IMR-90 (cell line): ENCODE results near the gene TEX35. TPM values are rescaled to one million over a fixed set of nuclear protein-coding genes. Genes with fewer than 3 reads are reported as not detected.
A peak's percentile ranks its signal among the peaks of the same experiment; 100 is the strongest.

ENCODE experiments used
- ATAC-seq: fragments of 200-7000 bp; cut with Tn5 transposase; 2 replicates; pipeline ENCODE4 v1.9.1; 2020; ENCODE audit warnings: low read depth, mild to moderate bottlenecking, moderate library complexity
- BruUV-seq: library from RNA; stranded (reverse); fragments of 400-500 nt; replicated peaks from 2 replicates; lab custom pipeline; 2021; lab: Mats Ljungman, UMichigan
- CTCF ChIA-PET: fragments of 300-600 bp; formaldehyde crosslinking; extraction: SDS; loops from one replicate; lab custom pipeline; 2021; ENCODE audit warnings: antibody characterized with exemption; lab: Yijun Ruan, JAX
- POLR2A ChIA-PET: fragments of 300-600 bp; sonication (Branson Sonifier 250); formaldehyde crosslinking; loops from one replicate; lab custom pipeline; 2022; ENCODE audit warnings: antibody characterized with exemption; ENCODE audit not compliant: unreplicated experiment; lab: Charles Lee
- DNase-seq: peaks from one replicate; pipeline ENCODE4 v3.0.0; 2013
- H2AFZ ChIP-seq: replicated peaks from 2 replicates; pipeline ENCODE3; 2013; ENCODE audit warnings: low read length, mild to moderate bottlenecking; ENCODE audit not compliant: poor library complexity
- H2AK5ac ChIP-seq: 2 replicates; pipeline ENCODE4 v1.6.1; 2013; ENCODE audit warnings: low read depth, low read length, inconsistent platforms
- H2AK9ac ChIP-seq: replicated peaks from 2 replicates; pipeline ENCODE3; 2013; ENCODE audit warnings: mild to moderate bottlenecking, low read depth, low read length, moderate library complexity; ENCODE audit not compliant: poor library complexity
- H2BK120ac ChIP-seq: 2 replicates; pipeline ENCODE4 v1.6.1; 2013; ENCODE audit warnings: low read depth, low read length, inconsistent platforms
- H2BK15ac ChIP-seq: 3 replicates; pipeline ENCODE4 v1.6.1; 2013; ENCODE audit warnings: low read depth, low read length, inconsistent platforms
- H2BK20ac ChIP-seq: 2 replicates; pipeline ENCODE4 v1.6.1; 2013; ENCODE audit warnings: low read depth, mild to moderate bottlenecking, inconsistent platforms, low read length, moderate library complexity
- H2BK5ac ChIP-seq: 2 replicates; pipeline ENCODE4 v1.6.1; 2013; ENCODE audit warnings: mild to moderate bottlenecking, low read depth, low read length, inconsistent platforms; ENCODE audit not compliant: poor library complexity, severe bottlenecking
- H3K14ac ChIP-seq: replicated peaks from 2 replicates; pipeline ENCODE4 v1.6.1; 2013; ENCODE audit warnings: low read depth, low read length, inconsistent platforms
- H3K18ac ChIP-seq: 2 replicates; pipeline ENCODE4 v1.6.1; 2013; ENCODE audit warnings: low read depth, low read length, control low read depth
- H3K23ac ChIP-seq: 2 replicates; pipeline ENCODE4 v1.6.1; 2013; ENCODE audit warnings: low read depth, low read length, inconsistent platforms
- H3K27ac ChIP-seq: 2 replicates; pipeline ENCODE4 v1.5.1; 2013; ENCODE audit warnings: mild to moderate bottlenecking, control low read depth, low read length; ENCODE audit not compliant: insufficient read depth
- H3K27me3 ChIP-seq: 2 replicates; pipeline ENCODE4 v1.6.1; 2013; ENCODE audit warnings: low read length; ENCODE audit not compliant: control insufficient read depth, insufficient read depth
- H3K36me3 ChIP-seq: 2 replicates; pipeline ENCODE4 v1.6.1; 2013; ENCODE audit warnings: low read length, mixed read lengths; ENCODE audit not compliant: control insufficient read depth, insufficient read depth
- H3K4ac ChIP-seq: 2 replicates; pipeline ENCODE4 v1.6.1; 2013; ENCODE audit warnings: low read depth, low read length, inconsistent platforms
- H3K4me1 ChIP-seq: 2 replicates; pipeline ENCODE4 v1.6.1; 2013; ENCODE audit warnings: low read length, mixed read lengths; ENCODE audit not compliant: control insufficient read depth, insufficient read depth
- H3K4me2 ChIP-seq: 2 replicates; pipeline ENCODE4 v1.6.1; 2013; ENCODE audit warnings: low read depth, mild to moderate bottlenecking, control low read depth, low read length, moderate library complexity
- H3K4me3 ChIP-seq: 2 replicates; pipeline ENCODE4 v1.5.1; 2013; ENCODE audit warnings: low read depth, mild to moderate bottlenecking, control low read depth, low read length, moderate library complexity; ENCODE audit not compliant: insufficient read depth
- H3K56ac ChIP-seq: 2 replicates; pipeline ENCODE4 v1.6.1; 2013; ENCODE audit warnings: low read length, inconsistent platforms; ENCODE audit not compliant: insufficient read depth; ENCODE audit errors: extremely low read depth
- H3K79me1 ChIP-seq, 2 experiments: 2 replicates each; pipeline ENCODE4 v1.6.1; 2013; ENCODE audit warnings: low read length in 2 of 2, inconsistent platforms in 1 of 2, low read depth in 1 of 2
- H3K9ac ChIP-seq: 2 replicates; pipeline ENCODE4 v1.6.1; 2013; ENCODE audit warnings: low read depth, low read length, control low read depth
- H3K9me1 ChIP-seq: 2 replicates; pipeline ENCODE4 v1.6.1; 2013; ENCODE audit warnings: low read length, inconsistent platforms; ENCODE audit not compliant: insufficient read depth
- H3K9me3 ChIP-seq: 2 replicates; pipeline ENCODE4 v1.6.1; 2013; ENCODE audit warnings: low read length; ENCODE audit not compliant: control insufficient read depth, insufficient read depth
- H4K20me1 ChIP-seq: 2 replicates; pipeline ENCODE4 v1.6.1; 2013; ENCODE audit warnings: low read length, inconsistent platforms; ENCODE audit not compliant: insufficient read depth
- H4K5ac ChIP-seq: 2 replicates; pipeline ENCODE4 v1.6.1; 2013; ENCODE audit warnings: mild to moderate bottlenecking, low read depth, low read length, control low read depth
- H4K8ac ChIP-seq, 2 experiments: 2 replicates each; pipeline ENCODE4 v1.6.1; 2013; ENCODE audit warnings: low read depth in 2 of 2, low read length in 2 of 2, control low read depth in 1 of 2, inconsistent platforms in 1 of 2
- H4K91ac ChIP-seq: 2 replicates; pipeline ENCODE4 v1.6.1; 2013; ENCODE audit warnings: low read depth, low read length, inconsistent platforms; ENCODE audit not compliant: insufficient read depth
- BHLHE40 ChIP-seq: fragments of 150-350 bp; IDR thresholded peaks from 2 replicates; pipeline ENCODE4 v1.6.1; 2016; ENCODE audit warnings: mild to moderate bottlenecking, low read depth, low read length
- CTCF ChIP-seq: conservative IDR thresholded peaks from 2 replicates; pipeline ENCODE4 v1.5.1; 2012; ENCODE audit warnings: mild to moderate bottlenecking, low read depth, low read length, improper control_type of control experiment
- ELK1 ChIP-seq: fragments of 150-350 bp; IDR thresholded peaks from 2 replicates; pipeline ENCODE4 v1.6.1; 2016; ENCODE audit warnings: low read depth, mild to moderate bottlenecking, low read length, moderate library complexity, borderline replicate concordance
- MAFK ChIP-seq: IDR thresholded peaks from 2 replicates; pipeline ENCODE4 v1.6.1; 2012; ENCODE audit warnings: low read depth, low read length, improper control_type of control experiment
- MXI1 ChIP-seq: IDR thresholded peaks from 2 replicates; pipeline ENCODE4 v1.6.1; 2012; ENCODE audit warnings: low read depth, mild to moderate bottlenecking, low read length, moderate library complexity, borderline replicate concordance
- NFE2L2 ChIP-seq: fragments of 150-350 bp; IDR thresholded peaks from 2 replicates; pipeline ENCODE4 v1.6.1; 2016; ENCODE audit warnings: low read depth, mild to moderate bottlenecking, low read length
- POLR2A ChIP-seq: IDR thresholded peaks from 2 replicates; pipeline ENCODE4 v1.6.1; 2012; ENCODE audit warnings: mild to moderate bottlenecking, low read depth, low read length
- WGBS, 2 experiments: methylation state at CpG; one replicate each; pipeline versions ENCODE4 v1.1.5 to v1.1.7; 2013; ENCODE audit warnings: missing lambda C conversion rate in 2 of 2; ENCODE audit not compliant: insufficient read length in 1 of 2; ENCODE audit errors: extremely low coverage in 2 of 2; 5-methylcytosine and 5-hydroxymethylcytosine counted together
- dilution Hi-C: fragments of 300-500 bp; cut with HindIII; formaldehyde crosslinking; loops from one replicate; pipeline ENCODE4 v1.14.3; 2018; ENCODE audit warnings: low sequenced_read_pairs; ENCODE audit not compliant: unreplicated experiment
- in situ Hi-C: fragments of 300-500 bp; cut with MboI; formaldehyde crosslinking; loops from 3 replicates; pipeline ENCODE4 v1.14.3; 2019; ENCODE audit warnings: low sequenced_read_pairs, inconsistent platforms, mixed read lengths
- intact Hi-C: fragments of 100-400 bp; cut with micrococcal nuclease; formaldehyde crosslinking; loops from 2 replicates; pipeline ENCODE4 v1.10.0; 2022
- polyA plus RNA-seq, 3 experiments: library from polyadenylated mRNA; depleted of rRNA; stranded (reverse); fragments of >200 nt; gene quantifications; 2 replicates each; pipeline ENCODE4 v1.2.3, GENCODE V29; 2012; ENCODE audit warnings: low replicate concordance in 1 of 3
- total RNA-seq: library from RNA; depleted of rRNA; stranded (reverse); fragments of >200 nt; gene quantifications from 2 replicates; pipeline ENCODE4 v1.2.3, GENCODE V29; 2012

Gene TEX35
- total and polyA plus RNA-seq, 2 of the 4 experiments (the other 2 are of a cell fraction) = 0.05 TPM; not detected in 1

DNA sequence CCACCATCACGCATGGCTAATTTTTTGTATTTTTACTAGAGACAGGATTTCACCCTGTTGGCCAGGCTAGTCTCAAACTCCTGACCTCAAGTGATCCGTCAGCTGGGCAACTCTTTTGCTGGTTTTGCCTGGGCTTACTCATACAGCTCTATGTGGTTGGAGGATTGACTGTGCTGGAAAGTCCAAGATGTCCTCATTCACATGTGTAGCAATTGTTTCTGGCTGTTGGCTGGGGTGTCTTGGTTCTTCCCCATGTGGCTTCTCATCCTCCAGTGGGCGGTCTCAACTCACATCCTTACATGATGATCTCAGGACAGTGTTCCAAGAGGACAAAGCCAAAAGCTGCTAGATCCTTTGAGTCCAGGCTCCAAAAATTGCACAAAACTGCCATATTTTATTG, 53.3 kb downstream of the TEX35 start:
- DNase-seq (peak; percentile 51), ATAC-seq (no peak)
- Histone ChIP-seq H3K36me3 (no peaks in the 10 kb centered on the region), H3K4me1 (no peaks in the 10 kb centered on the region), H2BK120ac (no peak overlapping the region), H3K4me2 (no peak overlapping the region), H3K27me3 (no peaks in the 10 kb centered on the region), H2BK15ac (no peak overlapping the region), H2AK5ac (peak overlapping the region; percentile 3; the same call in 1 of the 2 replicates), H3K9me3 (no peaks in the 10 kb centered on the region), H3K9me1 (no peaks in the 10 kb centered on the region), H4K20me1 (no peaks in the 10 kb centered on the region), H2AK9ac (no peak overlapping the region), H4K5ac (no peak overlapping the region), H4K91ac (no peak overlapping the region), H4K8ac (no peak overlapping the region), H3K56ac (no peak overlapping the region), H3K23ac (no peak overlapping the region), H3K14ac (no peak overlapping the region), H3K9ac (no peak overlapping the region), H3K79me1 (no peaks in the 10 kb centered on the region), H3K18ac (no peak overlapping the region), H3K27ac (no peak overlapping the region), H2BK20ac (no peak overlapping the region), H3K4ac (no peak overlapping the region), H2AFZ (no peak overlapping the region), H2BK5ac (no peak overlapping the region), H3K4me3 (no peak overlapping the region)
- TF ChIP-seq MAFK (no peak), NFE2L2 (no peak), MXI1 (no peak), BHLHE40 (no peak), ELK1 (no peak), POLR2A (no peak), CTCF (no peak)
- WGBS, 2 experiments = no CpG with 5 or more reads among the region's 3 CpGs
- no TSS peak for BruUV-seq
- ChIA-PET POLR2A (no interaction called here), CTCF (no interaction called here)
- intact Hi-C loops = no loop called here
- dilution Hi-C loops = no loop called here
- in situ Hi-C loops = no loop called here
